Measurements from ENCODE around the gene MYBPHL.

The MYBPHL gene, protein sequence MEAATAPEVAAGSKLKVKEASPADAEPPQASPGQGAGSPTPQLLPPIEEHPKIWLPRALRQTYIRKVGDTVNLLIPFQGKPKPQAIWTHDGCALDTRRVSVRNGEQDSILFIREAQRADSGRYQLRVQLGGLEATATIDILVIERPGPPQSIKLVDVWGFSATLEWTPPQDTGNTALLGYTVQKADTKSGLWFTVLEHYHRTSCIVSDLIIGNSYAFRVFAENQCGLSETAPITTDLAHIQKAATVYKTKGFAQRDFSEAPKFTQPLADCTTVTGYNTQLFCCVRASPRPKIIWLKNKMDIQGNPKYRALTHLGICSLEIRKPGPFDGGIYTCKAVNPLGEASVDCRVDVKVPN

DNA sequence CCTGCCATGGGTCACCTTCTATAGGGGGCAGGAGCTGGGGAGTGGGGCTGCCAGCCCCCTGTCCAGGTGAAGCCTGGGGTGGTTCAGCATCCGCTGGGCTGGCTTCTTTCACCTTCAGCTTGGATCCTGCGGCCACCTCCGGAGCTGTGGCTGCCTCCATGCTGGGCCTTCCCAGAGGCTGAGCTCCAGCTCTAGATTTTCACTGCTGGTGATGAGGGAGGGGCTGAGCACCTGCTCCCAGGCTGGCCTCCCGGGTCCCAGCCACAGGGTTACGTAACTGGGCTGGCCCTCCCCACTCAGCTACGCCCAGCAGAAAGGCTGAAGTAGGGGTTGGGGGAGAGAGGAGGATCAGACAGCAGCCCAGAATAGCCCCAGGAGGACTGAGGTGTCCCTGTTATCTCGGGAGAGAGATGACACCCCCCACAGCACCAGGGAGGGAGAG lies at the start of gene MYBPHL:
Gene MYBPHL (minus strand): TSS at position 180 of the 442 bp plus-strand sequence. CDS start 20 bp downstream, at position 160.
- DNase-seq (ENCODE audit: low read depth): no peak

DNA sequence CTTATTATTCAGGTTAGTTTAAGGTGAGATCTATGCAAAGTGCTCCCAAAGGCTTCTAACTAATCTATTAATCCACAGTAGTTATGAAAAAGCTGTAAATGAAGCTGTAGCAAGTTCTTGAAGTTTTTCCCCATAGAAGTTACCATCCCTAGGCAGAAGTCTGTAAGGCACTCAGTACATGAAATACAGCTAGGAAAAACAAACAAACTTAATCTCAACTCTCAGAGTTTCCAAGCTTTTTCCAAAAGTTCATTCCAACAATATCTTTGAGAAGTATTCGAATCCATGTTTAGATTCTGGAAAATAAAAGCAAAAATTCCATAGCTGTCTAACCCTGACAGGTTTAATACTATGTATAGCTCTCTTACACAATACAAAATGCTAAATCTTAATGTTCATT lies 49.7 kb upstream of the MYBPHL start:
- no peak for DNase-seq (ENCODE audit: low read depth)

DNA sequence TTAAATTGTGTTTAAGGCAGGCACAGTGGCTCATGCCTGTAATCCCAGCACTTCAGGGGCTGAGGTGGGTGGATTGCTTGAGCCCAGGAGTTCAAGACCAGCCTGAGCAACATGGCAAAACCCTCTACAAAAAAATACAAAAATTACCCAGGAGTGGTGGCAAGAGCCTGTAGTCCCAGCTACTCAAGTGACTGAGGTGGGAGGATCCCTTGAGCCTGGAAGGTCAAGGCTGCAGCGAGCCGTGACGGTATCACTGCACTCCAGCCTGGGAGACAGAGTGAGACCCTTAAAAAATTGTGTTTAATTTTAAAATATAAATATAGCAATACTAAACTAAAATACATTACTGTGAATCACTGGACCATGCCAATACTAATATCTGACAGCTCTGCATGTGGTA lies 48.1 kb upstream of the MYBPHL start:
- no peak for DNase-seq (ENCODE audit: low read depth)

DNA sequence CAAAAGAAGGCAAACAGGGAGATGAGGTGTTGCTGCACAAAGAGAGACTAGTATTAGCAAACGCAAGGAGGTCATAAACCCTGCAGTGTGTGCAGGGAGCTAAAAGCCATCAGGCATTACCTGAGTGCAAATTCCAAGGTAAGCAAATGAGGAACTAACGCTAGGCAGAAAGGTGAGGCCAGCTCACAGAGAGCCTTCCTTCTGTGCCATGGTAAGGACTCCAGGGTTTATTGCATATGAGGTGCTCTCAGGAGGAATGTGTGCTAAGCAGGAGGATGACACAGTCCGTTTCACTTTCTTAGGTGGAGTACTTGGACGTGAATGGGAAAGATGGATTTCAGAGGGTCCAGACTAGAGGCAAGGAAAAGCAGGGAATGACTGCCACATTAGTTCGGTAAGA lies 44.6 kb upstream of the MYBPHL start:
- no peak for DNase-seq (ENCODE audit: low read depth)

DNA sequence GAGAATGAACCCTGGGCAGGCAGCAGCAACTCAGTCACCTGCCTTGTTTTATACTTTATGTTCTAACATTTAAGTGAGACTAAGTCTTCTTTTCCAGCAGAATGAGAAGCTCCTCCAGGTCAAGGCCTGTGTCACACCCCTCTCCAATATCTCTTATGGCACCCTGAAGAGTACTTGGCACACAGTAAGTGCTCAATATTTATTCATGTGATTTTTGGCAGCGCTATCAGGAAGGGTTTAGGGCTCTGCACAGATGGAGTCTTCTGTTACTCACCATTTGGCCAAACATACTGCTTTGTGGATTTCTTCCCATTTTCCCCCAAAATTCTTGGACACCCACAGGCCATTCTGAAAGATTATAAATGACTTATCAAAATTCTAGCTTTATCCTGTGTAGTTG lies 43.8 kb upstream of the MYBPHL start:
- DNase-seq (ENCODE audit: low read depth): no peak

DNA sequence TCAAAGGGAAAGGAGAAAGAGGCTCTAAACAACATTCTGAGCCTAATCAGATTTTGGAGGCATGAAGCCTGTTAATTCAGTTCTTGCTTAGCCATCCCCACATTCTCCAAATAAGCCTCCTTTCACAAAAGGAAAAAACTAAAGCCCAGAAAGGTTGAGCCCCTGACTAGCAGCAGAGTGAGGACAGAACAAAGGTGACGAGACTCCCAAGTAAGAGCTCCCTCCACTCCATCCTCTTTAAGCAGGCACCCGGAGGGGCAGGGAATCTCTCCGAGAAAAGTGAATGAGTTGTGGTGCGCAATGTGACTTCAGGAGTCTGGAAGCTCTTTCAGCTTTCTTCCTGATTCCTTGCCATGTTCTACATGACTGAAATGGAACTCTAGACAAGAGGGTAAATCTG lies 43.4 kb upstream of the MYBPHL start:
- no peak for DNase-seq (ENCODE audit: low read depth)

DNA sequence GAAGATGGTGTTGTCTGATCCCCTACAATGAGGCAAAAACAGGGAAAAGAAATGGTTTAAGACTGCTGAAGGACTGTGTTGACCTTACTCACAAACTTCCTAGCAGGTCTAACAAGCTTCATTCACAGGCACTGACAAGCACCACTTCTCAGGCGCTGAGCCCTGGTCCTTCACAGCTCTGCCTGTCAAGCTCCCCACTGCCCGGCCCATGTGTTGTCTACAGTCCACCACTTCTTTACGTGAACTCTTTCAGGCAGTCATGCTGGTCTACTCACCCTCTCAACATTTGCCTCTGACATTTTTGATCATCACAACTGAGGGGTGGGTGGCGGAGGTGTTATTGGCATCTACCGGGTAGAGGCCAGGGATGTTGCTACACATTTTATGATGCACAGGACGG lies 40.7 kb upstream of the MYBPHL start:
- no peak for DNase-seq (ENCODE audit: low read depth)

DNA sequence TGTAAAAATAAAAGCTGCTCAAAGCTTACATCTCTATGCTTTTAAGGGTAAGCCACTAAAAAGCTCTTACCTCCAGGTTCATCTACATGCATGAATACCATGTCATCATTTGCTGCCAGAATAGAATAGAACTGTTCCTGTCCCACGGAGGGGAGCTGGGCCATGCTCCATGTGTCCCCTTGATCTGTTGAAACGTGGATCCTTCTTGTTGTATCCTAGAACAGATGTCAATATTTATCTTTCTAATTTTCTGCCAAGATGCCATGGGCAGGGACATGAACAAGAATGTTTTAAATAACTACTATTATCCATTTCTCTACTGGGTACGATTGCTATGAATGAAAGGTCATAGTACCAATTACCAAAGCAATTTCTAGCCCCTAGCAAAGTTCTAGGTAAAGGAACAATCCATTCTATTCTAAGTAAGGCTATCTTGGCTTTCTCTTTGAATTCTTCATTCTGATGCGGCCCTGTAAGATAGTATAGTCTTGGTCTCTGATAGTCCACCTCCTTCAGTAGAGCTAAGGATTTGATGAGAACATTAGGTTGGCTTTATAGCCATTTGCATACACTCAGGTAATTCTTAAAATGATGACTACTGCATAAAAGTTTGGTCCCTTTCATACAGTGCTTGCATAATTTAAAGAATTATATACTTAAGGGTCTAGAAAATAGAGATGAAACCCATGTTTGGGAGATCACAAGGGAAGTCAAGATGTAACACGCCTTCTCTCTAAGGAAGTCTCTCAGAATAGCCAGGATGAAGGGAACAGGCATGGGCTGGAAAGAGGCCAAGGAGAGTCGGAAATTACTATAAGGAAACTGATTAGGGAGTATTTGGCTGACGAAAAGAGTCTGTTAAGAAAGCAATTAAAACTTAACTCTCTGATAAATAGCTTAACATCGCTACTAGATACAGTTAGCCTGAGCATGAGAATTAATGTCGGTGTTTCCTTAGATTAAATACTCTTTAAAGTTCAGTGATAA lies 35.4 kb upstream of the MYBPHL start:
- DNase-seq (ENCODE audit: low read depth): no peak

DNA sequence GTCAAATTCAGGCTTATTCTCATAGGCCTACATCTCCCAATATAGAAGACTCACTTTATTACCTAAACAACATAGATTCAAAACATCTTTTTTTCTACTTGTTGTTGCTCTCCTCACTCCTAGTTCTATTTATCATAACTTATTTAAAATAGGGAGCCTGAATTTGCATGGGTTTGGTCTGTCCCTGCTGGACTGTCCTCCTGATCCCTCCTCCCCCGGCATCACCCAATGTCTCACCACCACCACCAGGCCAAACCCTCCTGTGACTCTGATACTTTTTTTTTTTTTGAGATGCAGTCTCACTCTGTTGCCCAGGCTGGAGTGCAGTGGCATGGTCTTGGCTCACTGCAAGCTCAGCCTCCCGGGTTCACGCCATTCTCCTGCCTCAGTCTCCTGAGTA lies 31.8 kb upstream of the MYBPHL start:
- no peak for DNase-seq (ENCODE audit: low read depth)

DNA sequence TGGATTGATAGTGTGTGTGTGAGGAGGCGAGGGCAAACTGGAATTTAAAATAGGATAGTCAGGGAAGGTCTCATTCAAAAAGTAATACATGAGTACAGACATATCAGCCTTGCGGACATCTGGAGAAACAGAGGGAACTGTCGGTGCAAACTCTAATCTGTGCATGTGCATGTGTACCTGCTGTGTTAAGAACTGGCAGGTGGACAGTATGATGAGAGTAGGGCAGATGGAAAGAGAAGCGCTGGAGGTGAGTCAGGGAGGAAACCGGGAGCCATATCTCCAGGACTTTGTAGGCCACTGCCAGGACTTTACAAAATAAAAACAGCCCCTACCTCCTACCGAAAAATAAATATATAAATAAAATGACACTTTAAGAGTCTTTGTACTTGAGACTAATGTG lies 31.3 kb upstream of the MYBPHL start:
- no peak for DNase-seq (ENCODE audit: low read depth)

DNA sequence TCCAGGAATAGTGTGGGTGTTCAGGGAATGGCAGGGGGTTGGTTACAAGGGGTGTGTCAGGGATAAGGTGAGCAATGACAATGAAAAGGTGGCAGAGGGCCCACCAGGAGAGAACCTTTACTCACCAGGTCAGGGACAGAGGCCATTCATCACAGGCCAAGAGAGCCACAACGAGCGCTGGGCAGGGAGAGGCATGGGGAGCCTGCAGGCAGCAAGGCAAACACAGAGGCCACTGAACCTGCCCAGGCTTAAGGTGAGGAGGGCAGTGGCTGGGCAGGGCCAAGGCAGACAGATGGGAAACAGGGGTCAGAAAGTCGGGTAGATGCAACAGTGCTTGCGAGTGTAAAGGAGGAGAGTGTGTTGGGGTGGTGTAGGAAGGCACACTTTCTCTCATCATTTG lies 28.3 kb upstream of the MYBPHL start:
- DNase-seq (ENCODE audit: low read depth): no peak

DNA sequence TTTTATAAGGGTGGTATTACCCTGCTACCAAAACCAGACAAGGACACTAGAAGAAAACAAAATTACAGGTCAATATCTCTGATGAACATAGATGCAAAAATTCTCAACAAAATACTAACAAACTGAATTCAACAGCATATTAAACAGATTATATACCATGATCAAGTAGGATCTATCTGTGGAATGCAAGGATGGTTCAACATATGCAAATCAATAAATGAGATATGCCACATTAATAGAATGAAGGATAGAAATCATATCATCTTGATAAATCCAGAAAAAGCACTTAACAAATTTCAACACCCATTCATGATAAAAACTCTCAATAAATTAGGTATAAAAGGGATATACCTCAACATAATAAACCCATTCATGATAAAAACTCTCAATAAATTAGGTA lies 24.3 kb upstream of the MYBPHL start:
- DNase-seq (ENCODE audit: low read depth): no peak

DNA sequence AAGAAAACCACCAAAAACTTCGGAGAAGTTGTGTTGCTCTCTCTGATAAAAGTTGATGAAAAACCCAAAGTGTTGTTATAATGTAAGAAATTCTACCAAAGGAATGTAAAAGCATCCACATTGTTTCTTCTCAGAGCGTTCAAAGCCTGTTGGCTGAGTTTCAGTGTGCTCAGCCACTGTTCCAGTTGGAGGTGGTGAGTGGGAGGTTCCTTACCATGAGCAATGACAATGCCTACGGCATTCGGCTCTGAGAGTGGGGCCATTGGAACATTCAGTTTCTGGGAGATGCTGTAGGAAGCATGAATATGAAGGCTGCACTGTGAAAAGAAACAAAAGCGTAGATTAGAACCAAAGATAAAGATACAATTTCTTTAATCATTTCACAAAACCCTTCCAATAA lies 20.5 kb upstream of the MYBPHL start:
- no peak for DNase-seq (ENCODE audit: low read depth)

DNA sequence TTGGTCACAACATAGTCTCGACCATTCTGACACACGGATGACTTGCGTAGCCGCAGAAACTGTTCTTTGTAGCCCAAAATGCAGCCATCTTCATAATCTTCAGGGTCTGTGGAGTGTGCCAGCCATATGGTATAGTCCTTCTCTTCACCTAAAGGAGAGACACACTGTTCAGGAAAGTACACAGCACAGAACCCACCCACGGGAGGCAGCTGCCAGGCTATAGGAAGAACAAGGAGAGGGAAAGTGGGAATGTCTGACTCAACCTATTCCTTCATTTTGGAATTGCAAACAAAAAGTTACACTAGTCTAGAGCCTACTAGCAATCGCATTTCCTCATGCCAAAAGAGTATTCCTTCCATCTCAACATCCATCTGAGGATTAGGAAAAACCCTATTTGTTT lies 16.2 kb upstream of the MYBPHL start:
- no peak for DNase-seq (ENCODE audit: low read depth)

DNA sequence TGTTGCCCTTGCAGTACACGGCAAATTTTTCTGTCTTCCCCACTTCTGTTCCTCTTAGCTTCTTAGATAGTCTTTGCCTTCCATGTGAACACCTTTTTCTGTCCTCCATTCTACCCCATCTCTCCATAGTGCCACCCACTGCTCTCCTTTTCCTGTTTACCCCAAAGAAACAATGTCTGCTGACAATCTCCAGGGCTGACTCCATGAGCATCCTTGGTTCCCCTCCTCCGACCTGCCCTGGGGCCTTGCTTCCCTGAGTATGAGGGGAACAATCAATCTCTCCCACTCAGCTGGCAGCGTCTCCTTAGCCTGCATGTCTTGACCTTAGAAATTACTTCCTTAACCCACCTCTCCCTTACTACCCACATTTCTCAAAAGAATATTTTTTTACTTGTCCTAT lies 12.3 kb upstream of the MYBPHL start:
- DNase-seq (ENCODE audit: low read depth): no peak

DNA sequence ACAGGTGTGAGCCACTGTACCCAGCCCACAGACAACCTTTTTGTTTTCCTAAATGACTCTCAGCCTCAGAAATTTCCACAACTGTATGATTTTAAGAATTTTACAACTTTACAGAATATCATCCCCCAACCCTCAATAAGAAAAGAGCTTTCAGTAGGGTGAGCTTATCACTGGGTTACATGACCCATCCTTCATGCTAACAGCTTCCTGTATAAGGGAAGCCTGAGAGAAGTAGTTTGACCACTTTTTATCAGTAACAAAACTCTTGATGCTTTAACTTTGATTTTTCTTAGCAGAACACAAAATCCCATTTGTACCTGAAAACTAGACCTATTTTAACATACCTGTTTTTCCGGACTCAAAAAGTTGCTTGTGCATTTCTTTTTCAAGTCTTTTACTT lies 9.7 kb upstream of the MYBPHL start:
- DNase-seq (ENCODE audit: low read depth): no peak

DNA sequence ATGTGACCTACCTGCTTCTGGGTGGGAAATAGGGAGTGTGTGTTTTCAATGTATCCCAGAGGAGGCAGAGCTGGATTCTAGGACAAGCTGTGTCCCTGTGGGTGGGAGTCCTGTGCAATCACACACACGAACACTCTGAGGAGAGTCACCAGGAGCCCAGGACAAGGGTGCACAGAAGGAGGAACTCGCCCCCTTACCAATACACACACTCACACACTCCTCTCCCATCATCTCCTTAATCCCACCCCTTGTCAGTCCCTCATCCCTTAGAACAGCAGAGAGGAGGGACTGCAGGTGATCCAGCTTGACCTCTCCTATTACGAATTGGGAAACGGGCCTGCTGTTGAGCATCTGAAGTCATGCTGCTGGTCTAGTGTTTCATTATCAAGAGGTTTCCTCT lies 8.5 kb upstream of the MYBPHL start:
- no peak for DNase-seq (ENCODE audit: low read depth)

DNA sequence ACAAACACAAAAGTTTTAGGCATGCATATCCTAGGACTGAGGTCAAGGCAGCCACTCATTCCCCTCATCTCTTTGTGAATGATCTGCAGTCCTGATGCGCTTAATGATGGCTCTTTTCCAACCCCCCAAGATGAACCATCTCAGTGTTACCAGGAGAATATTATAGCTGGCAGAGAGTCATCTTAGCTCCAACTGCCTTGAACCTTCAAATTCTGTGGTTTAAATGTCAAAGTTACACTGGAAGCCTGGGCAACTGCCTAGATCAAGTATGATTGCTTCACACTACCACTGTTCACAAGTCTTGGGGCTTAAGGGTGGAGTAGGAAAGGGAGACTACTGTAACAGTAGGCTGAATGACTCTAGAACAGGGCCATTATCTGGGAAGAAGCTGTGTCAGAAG lies 8.0 kb upstream of the MYBPHL start:
- peak; percentile 39 for DNase-seq (ENCODE audit: low read depth)

DNA sequence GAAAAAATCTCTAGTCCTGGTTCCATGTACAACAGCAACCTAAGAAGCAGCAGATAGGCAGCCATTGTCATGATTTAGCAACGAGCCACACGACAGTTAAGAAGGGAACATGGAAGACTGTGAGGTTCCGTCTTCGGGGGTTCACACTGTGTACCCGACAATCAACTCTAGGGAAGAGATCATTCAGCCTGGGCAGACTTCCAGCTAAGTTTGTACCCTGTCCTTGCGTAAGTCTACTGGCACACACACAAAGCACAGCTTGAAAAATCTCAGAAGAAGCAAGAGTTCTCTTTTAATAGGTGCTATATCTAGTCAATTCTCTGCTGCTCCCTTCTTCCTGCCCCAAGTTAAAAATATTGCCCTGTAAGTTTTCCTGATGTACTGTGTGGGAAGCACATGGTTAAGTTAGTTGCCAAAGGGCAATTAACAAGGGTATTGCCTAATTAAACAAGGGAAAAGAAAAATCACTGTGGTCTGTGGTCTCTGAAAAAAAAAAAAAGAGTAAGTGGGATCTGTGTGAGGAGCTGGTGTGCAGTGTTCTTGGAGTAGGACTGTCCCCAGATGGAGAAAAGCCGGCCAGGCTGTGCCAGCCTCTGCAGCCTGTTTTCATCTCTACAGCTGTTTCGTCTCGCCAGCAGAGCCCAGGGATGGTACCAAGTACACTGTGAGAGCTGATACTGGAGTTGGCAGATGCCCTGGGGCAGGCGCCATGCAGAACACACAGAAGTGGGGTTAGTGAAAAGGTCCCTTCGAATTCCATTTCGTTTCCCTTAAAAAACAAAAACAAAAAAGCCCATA lies 6.4 kb upstream of the MYBPHL start:
- DNase-seq (ENCODE audit: low read depth): peak; percentile 38

DNA sequence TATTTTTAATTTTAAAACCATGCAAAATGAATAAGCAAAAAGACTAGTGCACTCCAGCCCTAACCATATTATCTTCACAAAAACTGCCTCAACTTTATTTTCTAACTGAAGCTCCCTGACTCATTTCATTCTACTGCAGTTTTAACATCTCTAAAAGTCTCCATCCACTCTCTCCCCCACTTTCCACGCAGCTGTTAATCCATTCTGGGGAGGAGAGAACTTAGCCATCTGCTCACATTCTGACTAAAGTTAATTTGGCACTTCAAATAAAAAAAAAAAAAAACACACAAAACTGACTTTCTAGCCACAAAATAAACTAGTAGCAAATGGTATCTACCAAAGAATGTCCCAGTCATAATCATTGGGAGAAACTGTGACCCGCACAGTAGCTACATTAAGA lies 5.4 kb upstream of the MYBPHL start:
- no peak for DNase-seq (ENCODE audit: low read depth)

DNA sequence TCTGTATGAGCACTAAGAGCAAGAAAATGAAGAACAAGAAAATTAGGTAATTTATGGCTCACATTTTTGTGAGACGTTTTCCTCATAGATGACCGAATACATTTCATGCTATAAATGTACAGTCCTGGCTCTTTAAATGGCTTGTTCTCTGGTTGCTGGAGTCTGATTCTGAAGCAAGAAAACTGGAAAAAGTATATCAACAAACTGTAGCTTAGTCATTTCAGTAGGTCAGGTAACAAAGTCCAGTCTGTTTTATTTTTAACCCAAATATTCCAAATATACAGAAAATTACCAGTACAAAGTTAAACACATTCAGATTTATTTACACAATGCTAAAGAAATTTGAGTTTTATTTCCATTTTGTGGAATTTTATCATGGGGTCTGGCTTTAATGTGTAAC lies 2.5 kb upstream of the MYBPHL start:
- no peak for DNase-seq (ENCODE audit: low read depth)

DNA sequence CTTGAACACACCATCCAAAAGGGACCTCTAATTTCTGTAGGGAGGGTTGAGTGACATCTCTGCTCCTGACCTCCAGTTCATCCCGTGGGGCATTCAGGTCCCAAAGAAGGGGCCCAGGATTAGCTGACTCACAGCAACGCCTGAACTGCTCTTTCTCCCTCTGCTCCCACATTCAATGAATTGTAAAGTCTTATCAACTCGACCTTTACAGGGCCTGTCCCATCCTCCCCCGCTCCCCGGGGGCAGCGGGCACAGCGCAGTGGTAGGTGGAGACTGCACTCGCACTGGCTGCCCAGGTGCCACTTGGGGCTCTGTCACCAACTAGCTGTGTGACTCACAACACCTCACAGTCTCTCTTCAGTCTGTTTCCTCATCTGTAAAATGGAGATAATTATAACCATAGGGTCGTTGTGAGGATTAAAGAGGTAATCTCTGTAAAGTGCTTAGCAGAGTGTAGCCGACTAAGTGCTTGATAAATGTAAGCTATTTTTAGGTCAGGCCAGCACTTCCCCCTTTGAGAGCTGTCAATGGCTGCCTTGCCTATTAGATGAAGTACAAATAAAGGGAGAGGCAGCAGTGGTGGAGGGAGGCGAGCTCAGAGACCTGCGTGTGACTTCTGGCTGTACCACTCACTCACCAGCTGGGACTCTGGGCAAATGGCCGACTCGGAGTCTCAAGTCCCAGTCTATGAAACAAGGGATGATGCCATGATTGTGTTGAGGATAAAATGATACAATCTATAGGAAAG lies 637 bp upstream of the MYBPHL start:
- no peak for DNase-seq (ENCODE audit: low read depth)
